T-cell (primary cell): ENCODE data around the gene THOP1. TPM values are rescaled to one million over a fixed set of nuclear protein-coding genes. Genes with fewer than 3 reads are reported as not detected.

ENCODE experiments used
- ATAC-seq, 4 experiments: fragments of 200-7000 bp in 3 of 4; fragments of 150-1000 bp in 1 of 4; cut with Tn5 transposase; replicated peaks in 1 of 4; 1 replicate in 3 of 4; 2 replicates in 1 of 4; pipeline ENCODE4 v1.10.0; 2021; ENCODE audit warnings: moderate library complexity in 3 of 4, mild to moderate bottlenecking in 2 of 4, moderate number of reproducible peaks in 1 of 4
- CTCF ChIA-PET, 2 donors: fragments of 300-600 bp; sonication (Branson Sonifier 250); formaldehyde crosslinking; loops; one replicate each; lab custom pipeline; 2022; ENCODE audit warnings: antibody characterized with exemption in 2 of 2; lab: Charles Lee
- POLR2A ChIA-PET, 2 donors: fragments of 300-600 bp; sonication (Branson Sonifier 250); formaldehyde crosslinking; loops; one replicate each; lab custom pipeline; 2022; ENCODE audit warnings: antibody characterized with exemption in 2 of 2; lab: Charles Lee
- DNase-seq, 35 experiments: peaks; one replicate each; pipeline versions ENCODE4 v3.0.0 to v3.0.0-alpha.2; 2013 to 2023
- H3K27ac ChIP-seq: one replicate; pipeline ENCODE4 v1.5.1; 2013; ENCODE audit warnings: low read length
- H3K27me3 ChIP-seq, 2 experiments: replicated peaks in 1 of 2; 1 replicate in 1 of 2; 2 replicates in 1 of 2; pipeline versions ENCODE4 v1.6.1 to v1.7.0; 2013; ENCODE audit warnings: low read length in 1 of 2, mixed read lengths in 1 of 2; ENCODE audit not compliant: control insufficient read depth in 2 of 2, insufficient read depth in 2 of 2; ENCODE audit errors: extremely low read depth in 1 of 2
- H3K36me3 ChIP-seq, 2 donors: 1 replicate in 1 of 2; 2 replicates in 1 of 2; pipeline versions ENCODE4 v1.6.1 to v1.7.0; 2013; ENCODE audit warnings: low read length in 1 of 2; ENCODE audit not compliant: control insufficient read depth in 2 of 2, insufficient read depth in 1 of 2; ENCODE audit errors: extremely low read depth in 1 of 2
- H3K4me1 ChIP-seq, 2 experiments: 1 replicate in 1 of 2; 2 replicates in 1 of 2; pipeline versions ENCODE4 v1.6.1 to v1.7.0; 2013; ENCODE audit warnings: low read length in 2 of 2, mixed read lengths in 1 of 2; ENCODE audit not compliant: insufficient read depth in 2 of 2, control insufficient read depth in 1 of 2; ENCODE audit errors: extremely low read depth in 1 of 2
- H3K4me3 ChIP-seq, 2 donors: 1 replicate in 1 of 2; 2 replicates in 1 of 2; pipeline versions ENCODE4 v1.5.1 to v1.7.0; 2013; ENCODE audit warnings: mild to moderate bottlenecking in 2 of 2, low read length in 1 of 2, moderate library complexity in 1 of 2; ENCODE audit not compliant: control insufficient read depth in 1 of 2; ENCODE audit errors: extremely low read depth in 1 of 2
- H3K9me3 ChIP-seq: 2 replicates; pipeline ENCODE4 v1.7.0; 2013
- H3K27ac Mint-ChIP-seq, 2 donors: one replicate each; pipeline ENCODE4 v1.8.0; 2020 to 2021; ENCODE audit warnings: mild to moderate bottlenecking in 2 of 2, mixed read lengths in 2 of 2
- H3K27me3 Mint-ChIP-seq, 2 donors: one replicate each; pipeline ENCODE4 v1.8.0; 2021 to 2022; ENCODE audit warnings: mixed read lengths in 2 of 2
- H3K36me3 Mint-ChIP-seq: one replicate; pipeline ENCODE4 v1.8.0; 2021; ENCODE audit warnings: mixed read lengths
- H3K4me1 Mint-ChIP-seq, 3 donors: one replicate each; pipeline ENCODE4 v1.8.0; 2020 to 2022; ENCODE audit warnings: mixed read lengths in 3 of 3, mild to moderate bottlenecking in 1 of 3
- H3K4me3 Mint-ChIP-seq, 3 donors: one replicate each; pipeline ENCODE4 v1.8.0; 2020 to 2022; ENCODE audit warnings: mild to moderate bottlenecking in 3 of 3, mixed read lengths in 3 of 3, moderate library complexity in 3 of 3
- H3K9me3 Mint-ChIP-seq, 3 donors: one replicate each; pipeline ENCODE4 v1.8.0; 2020 to 2022; ENCODE audit warnings: mixed read lengths in 3 of 3
- WGBS: methylation state at CpG from one replicate; pipeline ENCODE4 v1.1.5; 2013; ENCODE audit warnings: missing lambda C conversion rate; ENCODE audit not compliant: insufficient coverage; 5-methylcytosine and 5-hydroxymethylcytosine counted together
- total RNA-seq, 35 experiments: library from RNA in 6 of 35; stranded (reverse) in 6 of 35; fragments of 120-200 nt in 1 of 35; gene quantifications; one replicate each; pipeline versions ENCODE4 v1.2.1 to v1.2.4 and lab custom pipeline; 2013 to 2026

The THOP1 gene
- total RNA-seq, 5 donors from 2014 or later (not counting 1 experiment from before 2014, with no cell fraction given) = 30.8 to 46.6 (median 41.9) TPM

GRCh38 chr19:2798158-2798685, 12.9 kb downstream of the THOP1 start:
- POLR2A ChIA-PET = interaction anchor here in 1 of 2 donors (0.6 kb wide), 1 partner anchor 1245 kb away, joined by 4 read pairs; no protein-coding TSS in a partner anchor
- DNase-seq (no peak), ATAC-seq (no peak)
- Histone ChIP-seq H3K27me3 (no peaks in the 10 kb centered on the region), H3K9me3 (no peaks in the 10 kb centered on the region), H3K36me3 (peaks cover 23 to 30% of the 10 kb centered on the region in 2 donors), H3K4me3 (no peak overlapping the region), H3K4me1 (no peaks in the 10 kb centered on the region), H3K27ac (no peak overlapping the region)
- no peaks in the 10 kb centered on the region for H3K27me3 Mint-ChIP-seq
- no peaks in the 10 kb centered on the region for H3K9me3 Mint-ChIP-seq
- CTCF ChIA-PET = no interaction called here
- H3K4me1 Mint-ChIP-seq = peaks cover 0 to 6% (median 0%) of the 10 kb centered on the region in 3 donors
- no peak overlapping the region for H3K27ac Mint-ChIP-seq
- peaks cover 21% of the 10 kb centered on the region for H3K36me3 Mint-ChIP-seq
- H3K4me3 Mint-ChIP-seq = no peak overlapping the region
- 96% methylated on average over 13 of the region's 16 CpGs for WGBS

GRCh38 chr19:2798733-2799132, 13.4 kb downstream of the THOP1 start:
- ATAC-seq (no peak), DNase-seq (no peak)
- Mint-ChIP-seq H3K4me3 (no peak overlapping the region), H3K4me1 (peaks cover 0 to 6% (median 0%) of the 10 kb centered on the region in 3 donors), H3K9me3 (no peaks in the 10 kb centered on the region), H3K27ac (no peak overlapping the region), H3K36me3 (peaks cover 22% of the 10 kb centered on the region), H3K27me3 (no peaks in the 10 kb centered on the region)
- Histone ChIP-seq H3K4me3 (no peak overlapping the region), H3K4me1 (no peaks in the 10 kb centered on the region), H3K9me3 (no peaks in the 10 kb centered on the region), H3K27ac (no peak overlapping the region), H3K27me3 (no peaks in the 10 kb centered on the region), H3K36me3 (peaks cover 23 to 30% of the 10 kb centered on the region in 2 donors)
- WGBS = 93% methylated on average over 4 of the region's 7 CpGs
- CTCF ChIA-PET = no interaction called here
- POLR2A ChIA-PET = interaction anchor here in 1 of 2 donors (0.6 kb wide), 1 partner anchor 1245 kb away, joined by 4 read pairs; no protein-coding TSS in a partner anchor

- 94% methylated on average over 40 of the region's 41 CpGs for WGBS
Observed at GRCh38 chr19:2799273-2800020, 14.1 kb downstream of the THOP1 start.

GRCh38 chr19:2800506-2800905, 15.2 kb downstream of the THOP1 start:
- WGBS = 97% methylated on average over 20 of the region's 22 CpGs
- no peak overlapping the region for H3K4me3 Mint-ChIP-seq

More at GRCh38 chr19:2799273-2800020, 14.1 kb downstream of the THOP1 start:
- H3K4me3 Mint-ChIP-seq = no peak overlapping the region
- Histone ChIP-seq H3K4me1 (no peaks in the 10 kb centered on the region), H3K27me3 (no peaks in the 10 kb centered on the region), H3K9me3 (no peaks in the 10 kb centered on the region), H3K27ac (no peak overlapping the region), H3K4me3 (no peak overlapping the region), H3K36me3 (peaks cover 22 to 30% of the 10 kb centered on the region in 2 donors)
- peaks cover 25% of the 10 kb centered on the region for H3K36me3 Mint-ChIP-seq
- no peaks in the 10 kb centered on the region for H3K27me3 Mint-ChIP-seq
- CTCF ChIA-PET = no interaction called here
- POLR2A ChIA-PET = no interaction called here
- H3K27ac Mint-ChIP-seq = no peak overlapping the region
- H3K4me1 Mint-ChIP-seq = peaks cover 0 to 6% (median 0%) of the 10 kb centered on the region in 3 donors
- DNase-seq (no peak), ATAC-seq (no peak)
- no peaks in the 10 kb centered on the region for H3K9me3 Mint-ChIP-seq

GRCh38 chr19:2802826-2803225, 17.5 kb downstream of the THOP1 start:
- ChIA-PET POLR2A (no interaction called here), CTCF (no interaction called here)
- Mint-ChIP-seq H3K27ac (no peak overlapping the region), H3K27me3 (no peaks in the 10 kb centered on the region), H3K4me1 (peaks cover 0 to 6% (median 0%) of the 10 kb centered on the region in 3 donors), H3K4me3 (no peak overlapping the region), H3K9me3 (no peaks in the 10 kb centered on the region), H3K36me3 (peaks cover 18% of the 10 kb centered on the region)
- no peak for ATAC-seq
- H3K4me3 ChIP-seq = no peak overlapping the region
- no peaks in the 10 kb centered on the region for H3K27me3 ChIP-seq
- DNase-seq = no peak
- H3K36me3 ChIP-seq = peaks cover 20 to 30% of the 10 kb centered on the region in 2 donors
- no peak overlapping the region for H3K27ac ChIP-seq
- H3K4me1 ChIP-seq = no peaks in the 10 kb centered on the region
- H3K9me3 ChIP-seq = no peaks in the 10 kb centered on the region
- WGBS = 98% methylated on average over 14 of the region's 17 CpGs

More at GRCh38 chr19:2800506-2800905, 15.2 kb downstream of the THOP1 start:
- Histone ChIP-seq H3K4me1 (no peaks in the 10 kb centered on the region), H3K9me3 (no peaks in the 10 kb centered on the region), H3K27ac (no peak overlapping the region), H3K27me3 (no peaks in the 10 kb centered on the region), H3K36me3 (peaks cover 15 to 26% of the 10 kb centered on the region in 2 donors), H3K4me3 (no peak overlapping the region)
- Mint-ChIP-seq H3K4me1 (peaks cover 0 to 6% (median 0%) of the 10 kb centered on the region in 3 donors), H3K27me3 (no peaks in the 10 kb centered on the region), H3K9me3 (no peaks in the 10 kb centered on the region), H3K27ac (no peak overlapping the region), H3K36me3 (peaks cover 27% of the 10 kb centered on the region)
- ATAC-seq = no peak
- DNase-seq = no peak
- POLR2A ChIA-PET = no interaction called here
- CTCF ChIA-PET = no interaction called here

- no peaks in the 10 kb centered on the region for H3K9me3 Mint-ChIP-seq
- Histone ChIP-seq H3K9me3 (no peaks in the 10 kb centered on the region), H3K27me3 (no peaks in the 10 kb centered on the region), H3K27ac (no peak overlapping the region), H3K36me3 (peaks cover 26 to 30% of the 10 kb centered on the region in 2 donors), H3K4me1 (no peaks in the 10 kb centered on the region), H3K4me3 (no peak overlapping the region)
- H3K36me3 Mint-ChIP-seq = peaks cover 19% of the 10 kb centered on the region
- no peak overlapping the region for H3K27ac Mint-ChIP-seq
- CTCF ChIA-PET = no interaction called here
- 86% methylated on average over 24 of the region's 29 CpGs for WGBS
- DNase-seq (no peak), ATAC-seq (no peak)
- H3K4me1 Mint-ChIP-seq = peaks cover 0 to 6% (median 0%) of the 10 kb centered on the region in 3 donors
- no peak overlapping the region for H3K4me3 Mint-ChIP-seq
- no peaks in the 10 kb centered on the region for H3K27me3 Mint-ChIP-seq
- POLR2A ChIA-PET = no interaction called here
Observed at GRCh38 chr19:2803486-2804155, 18.3 kb downstream of the THOP1 start.
